Activated T-cell treated with anti-CD3 and anti-CD28 coated beads, Interleukin-2, amount 50 U/mL, for 24 hours (primary cell): ENCODE measurements around the gene PDHB.
A peak's percentile ranks its signal among the peaks of the same experiment; 100 is the strongest.

ENCODE experiments used
- DNase-seq: peaks from one replicate; pipeline ENCODE4 v3.0.0-alpha.2; 2020
- H3K27ac Mint-ChIP-seq: 2 replicates; pipeline ENCODE4 v1.8.0; 2020; ENCODE audit warnings: mild to moderate bottlenecking, mixed read lengths
- H3K27me3 Mint-ChIP-seq: 2 replicates; pipeline ENCODE4 v1.8.0; 2020; ENCODE audit warnings: mixed read lengths
- H3K36me3 Mint-ChIP-seq: 2 replicates; pipeline ENCODE4 v1.8.0; 2020; ENCODE audit warnings: low read depth, mixed read lengths
- H3K4me1 Mint-ChIP-seq: 2 replicates; pipeline ENCODE4 v1.8.0; 2020; ENCODE audit warnings: low read depth, mixed read lengths
- H3K4me3 Mint-ChIP-seq: 2 replicates; pipeline ENCODE4 v1.8.0; 2020; ENCODE audit warnings: mild to moderate bottlenecking, moderate library complexity, mixed read lengths
- H3K9me3 Mint-ChIP-seq: 2 replicates; pipeline ENCODE4 v1.8.0; 2020; ENCODE audit warnings: mixed read lengths

Gene PDHB

DNA sequence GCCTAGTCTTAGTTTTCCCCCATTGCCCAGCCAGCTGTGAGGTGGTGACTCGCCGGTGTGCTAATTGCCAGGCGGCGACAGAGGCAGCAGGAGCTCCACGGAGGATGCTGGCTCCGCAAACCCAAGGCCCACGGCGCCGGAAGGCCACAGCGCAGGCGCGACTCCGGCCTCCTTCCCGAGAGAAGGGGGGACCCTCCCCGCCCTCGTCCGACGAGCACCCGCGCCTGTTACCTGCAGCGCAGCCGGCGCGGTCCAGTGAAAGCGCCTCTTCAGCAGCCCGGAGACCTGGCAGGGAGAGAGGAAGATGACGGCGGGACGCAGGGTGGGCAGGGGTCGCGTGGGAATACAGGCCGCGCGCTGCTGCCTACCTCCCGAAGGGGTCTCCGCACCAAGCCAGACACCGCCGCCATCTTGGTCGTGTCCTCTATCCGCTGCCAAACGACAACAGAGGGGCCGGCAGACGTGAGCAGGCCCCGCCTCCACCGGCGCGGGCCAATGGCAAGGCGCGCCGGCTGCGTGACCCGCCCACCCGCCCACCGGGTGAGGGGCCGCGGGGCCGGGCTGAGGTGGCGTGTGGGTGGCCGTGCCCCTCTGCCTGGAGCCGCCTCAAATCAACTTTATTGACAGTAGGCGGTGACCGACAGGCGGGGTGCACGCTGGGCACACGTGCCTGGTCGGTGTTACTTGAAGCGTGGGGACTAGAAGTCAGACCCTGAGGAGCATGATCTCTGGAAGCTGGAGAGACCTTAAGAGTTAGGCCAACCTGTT is at the start of gene PDHB:
PDHB (minus strand) TSS at position 433 of the 768 bp plus-strand sequence; CDS start at position 410, 23 bp downstream.
- Mint-ChIP-seq H3K4me1 (peaks cover 27% of the 10 kb centered on the region), H3K27ac (peak within 1 kb of the TSS; percentile 96), H3K36me3 (peaks cover 42% of the 10 kb centered on the region), H3K27me3 (no peaks in the 10 kb centered on the region), H3K4me3 (peak within 1 kb of the TSS; percentile 92), H3K9me3 (no peaks in the 10 kb centered on the region)
- peak; percentile 95 for DNase-seq

DNA sequence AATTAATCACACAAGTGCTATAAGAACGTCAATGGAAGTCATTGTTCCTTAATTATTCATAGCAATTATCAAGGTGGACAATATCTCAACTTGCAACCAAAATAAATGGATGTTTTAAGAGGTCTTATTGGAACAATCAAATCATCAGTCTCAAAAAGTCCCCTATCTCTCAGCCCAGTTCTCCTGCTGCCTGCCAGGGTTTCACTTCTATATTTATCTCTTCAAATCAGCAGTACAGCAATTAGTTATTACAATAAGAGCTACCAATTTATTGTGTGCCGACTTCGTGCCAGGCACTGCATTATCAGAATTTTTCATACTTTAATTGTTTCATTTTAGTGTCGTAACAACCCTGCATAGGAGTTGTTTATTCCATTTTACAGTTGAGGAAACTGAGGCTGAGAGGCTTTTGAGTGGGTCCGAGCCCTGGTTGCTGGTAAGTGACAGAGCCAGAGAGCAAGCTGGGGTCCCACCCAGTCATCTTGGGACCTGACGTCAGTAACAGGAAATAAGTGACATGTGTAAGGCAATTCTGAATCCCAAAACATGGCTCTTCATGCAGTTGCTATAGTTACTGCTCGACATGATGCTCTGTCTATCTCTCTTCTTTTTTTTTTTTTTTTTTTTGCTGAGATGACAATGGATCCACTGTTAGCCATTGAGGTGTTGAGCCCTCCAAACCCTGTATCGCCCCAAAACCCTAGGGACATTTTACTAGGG is 49.4 kb upstream of the PDHB start:
- Mint-ChIP-seq H3K4me1 (peaks cover 9% of the 10 kb centered on the region), H3K27me3 (peaks cover 2% of the 10 kb centered on the region), H3K9me3 (no peaks in the 10 kb centered on the region), H3K36me3 (no peaks in the 10 kb centered on the region), H3K4me3 (no peak overlapping the region), H3K27ac (no peak overlapping the region)
- DNase-seq, result no peak

DNA sequence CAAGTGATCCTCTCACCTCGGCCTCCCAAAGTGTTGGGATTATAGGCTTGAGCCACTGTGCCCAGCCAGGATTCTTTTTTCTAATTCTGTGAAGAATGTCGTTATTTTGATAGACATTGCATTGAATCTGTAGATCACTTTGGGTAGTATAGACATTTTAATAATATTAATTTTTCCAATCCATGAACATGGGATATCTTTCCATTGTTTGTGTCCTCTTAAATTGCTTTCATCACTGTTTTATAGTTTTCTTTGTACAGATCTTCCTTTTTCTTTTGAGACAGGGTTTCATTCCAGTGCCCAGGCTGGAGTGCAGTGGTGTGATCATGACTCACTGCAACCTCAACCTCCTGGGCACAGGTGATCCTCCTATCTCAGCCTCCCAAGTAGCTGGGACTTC is 46.7 kb upstream of the PDHB start:
- Mint-ChIP-seq H3K9me3 (no peaks in the 10 kb centered on the region), H3K27ac (no peak overlapping the region), H3K27me3 (no peaks in the 10 kb centered on the region), H3K4me3 (no peak overlapping the region), H3K4me1 (no peaks in the 10 kb centered on the region), H3K36me3 (no peaks in the 10 kb centered on the region)
- no peak for DNase-seq

DNA sequence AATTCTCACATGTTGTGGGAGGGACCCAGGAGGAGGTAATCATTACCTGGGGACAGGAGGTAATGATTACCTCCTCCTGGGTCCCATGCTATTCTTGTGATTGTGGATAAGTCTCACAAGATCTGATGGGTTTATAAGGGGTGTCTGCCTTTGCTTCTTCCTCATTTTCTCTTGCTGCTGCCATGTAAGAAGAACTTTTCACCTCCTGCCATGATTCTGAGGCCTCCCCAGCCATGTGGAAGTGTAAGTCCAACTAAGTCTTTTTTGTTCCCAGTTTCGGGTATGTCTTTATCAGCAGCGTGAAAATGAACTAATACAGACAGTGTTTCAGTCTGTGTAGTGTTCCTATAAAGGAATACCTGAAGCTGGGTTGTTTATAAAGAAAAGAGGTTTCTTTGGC is 45.1 kb upstream of the PDHB start:
- Mint-ChIP-seq H3K9me3 (no peaks in the 10 kb centered on the region), H3K4me1 (peaks cover 13% of the 10 kb centered on the region), H3K27me3 (no peaks in the 10 kb centered on the region), H3K4me3 (no peak overlapping the region), H3K36me3 (no peaks in the 10 kb centered on the region), H3K27ac (no peak overlapping the region)
- DNase-seq, result no peak

DNA sequence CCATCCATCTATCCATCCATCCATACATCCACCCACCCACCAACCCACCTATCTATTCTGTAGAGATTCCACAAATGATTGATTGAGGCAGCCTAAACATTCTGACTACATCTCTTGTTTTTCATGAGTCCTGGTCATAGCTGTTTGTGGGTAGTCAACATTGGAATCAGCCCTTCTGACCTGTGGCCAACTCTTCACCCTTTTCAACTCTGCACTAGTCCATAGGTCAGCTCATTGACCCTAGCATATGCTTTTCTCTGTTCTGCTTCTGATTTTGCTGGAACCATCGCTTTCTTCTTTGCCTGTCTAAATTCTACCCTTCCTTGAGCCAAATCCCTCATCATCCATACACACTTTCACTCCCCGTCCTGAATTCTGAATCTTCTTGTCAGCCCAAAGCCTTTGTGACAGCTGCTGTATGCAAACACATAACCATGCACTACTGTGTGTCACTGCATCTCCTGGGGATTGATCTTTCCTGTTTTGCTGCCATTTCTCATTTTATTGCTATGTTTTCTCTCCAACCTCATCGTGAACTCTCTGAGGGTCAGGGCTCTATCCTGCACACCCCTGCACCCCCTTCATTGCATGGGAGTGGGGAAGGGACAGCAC is 41.4 kb upstream of the PDHB start:
- Mint-ChIP-seq H3K9me3 (no peaks in the 10 kb centered on the region), H3K27me3 (peaks cover 3% of the 10 kb centered on the region), H3K4me1 (peaks cover 39% of the 10 kb centered on the region), H3K27ac (no peak overlapping the region), H3K4me3 (no peak overlapping the region), H3K36me3 (no peaks in the 10 kb centered on the region)
- no peak for DNase-seq

DNA sequence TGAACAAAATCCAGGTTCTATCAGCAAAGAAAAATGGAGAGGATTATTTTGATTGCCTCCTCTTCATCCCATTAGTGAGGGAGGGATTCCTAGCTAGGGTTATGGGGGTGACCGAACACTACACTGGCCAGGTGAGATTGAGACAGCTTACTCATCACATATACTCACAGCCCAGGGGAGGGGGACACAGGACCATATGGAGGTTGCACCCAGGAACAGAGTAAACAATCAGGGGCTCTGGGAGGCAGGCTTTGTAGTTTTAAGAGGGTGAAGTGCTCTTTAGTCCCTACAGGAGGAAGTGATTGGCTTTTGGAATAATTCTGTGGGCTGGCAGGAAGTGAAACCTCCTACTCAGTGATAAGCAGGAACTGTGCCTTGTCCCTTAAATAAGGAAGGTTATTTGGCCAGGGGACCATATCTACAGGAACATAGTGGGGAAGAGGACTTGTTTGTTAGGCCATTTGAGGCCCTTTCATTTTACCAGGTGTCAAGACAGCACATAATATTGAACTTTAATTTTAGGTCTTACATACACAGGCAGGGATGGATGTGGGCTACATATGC is 40.8 kb upstream of the PDHB start:
- H3K4me1 Mint-ChIP-seq, result peaks cover 41% of the 10 kb centered on the region
- peaks cover 3% of the 10 kb centered on the region for H3K27me3 Mint-ChIP-seq
- no peak overlapping the region for H3K27ac Mint-ChIP-seq
- no peak for DNase-seq
- no peak overlapping the region for H3K4me3 Mint-ChIP-seq
- no peaks in the 10 kb centered on the region for H3K36me3 Mint-ChIP-seq
- H3K9me3 Mint-ChIP-seq, result no peaks in the 10 kb centered on the region

DNA sequence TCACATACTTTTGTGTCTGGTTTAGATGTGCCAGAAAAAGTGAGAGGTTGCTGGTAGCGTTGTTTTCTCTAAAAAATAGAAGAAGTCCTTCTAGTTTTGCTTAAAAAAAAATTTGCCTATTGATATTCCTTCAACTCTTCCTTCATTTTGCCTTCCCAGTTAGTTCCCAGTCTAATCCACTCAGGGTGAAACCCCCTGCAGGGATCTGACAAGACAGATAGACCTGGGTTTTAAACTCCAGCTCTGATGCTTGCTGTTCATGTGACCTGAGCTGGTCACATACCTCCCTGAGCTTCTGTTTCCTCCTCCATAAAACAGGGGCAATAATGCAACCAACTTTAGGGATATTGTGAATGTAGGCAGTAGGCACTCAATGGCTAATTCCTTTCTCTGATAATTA is 39.6 kb upstream of the PDHB start:
- Mint-ChIP-seq H3K4me1 (peaks cover 41% of the 10 kb centered on the region), H3K4me3 (no peak overlapping the region), H3K27me3 (peaks cover 3% of the 10 kb centered on the region), H3K27ac (no peak overlapping the region), H3K9me3 (no peaks in the 10 kb centered on the region), H3K36me3 (no peaks in the 10 kb centered on the region)
- no peak for DNase-seq

DNA sequence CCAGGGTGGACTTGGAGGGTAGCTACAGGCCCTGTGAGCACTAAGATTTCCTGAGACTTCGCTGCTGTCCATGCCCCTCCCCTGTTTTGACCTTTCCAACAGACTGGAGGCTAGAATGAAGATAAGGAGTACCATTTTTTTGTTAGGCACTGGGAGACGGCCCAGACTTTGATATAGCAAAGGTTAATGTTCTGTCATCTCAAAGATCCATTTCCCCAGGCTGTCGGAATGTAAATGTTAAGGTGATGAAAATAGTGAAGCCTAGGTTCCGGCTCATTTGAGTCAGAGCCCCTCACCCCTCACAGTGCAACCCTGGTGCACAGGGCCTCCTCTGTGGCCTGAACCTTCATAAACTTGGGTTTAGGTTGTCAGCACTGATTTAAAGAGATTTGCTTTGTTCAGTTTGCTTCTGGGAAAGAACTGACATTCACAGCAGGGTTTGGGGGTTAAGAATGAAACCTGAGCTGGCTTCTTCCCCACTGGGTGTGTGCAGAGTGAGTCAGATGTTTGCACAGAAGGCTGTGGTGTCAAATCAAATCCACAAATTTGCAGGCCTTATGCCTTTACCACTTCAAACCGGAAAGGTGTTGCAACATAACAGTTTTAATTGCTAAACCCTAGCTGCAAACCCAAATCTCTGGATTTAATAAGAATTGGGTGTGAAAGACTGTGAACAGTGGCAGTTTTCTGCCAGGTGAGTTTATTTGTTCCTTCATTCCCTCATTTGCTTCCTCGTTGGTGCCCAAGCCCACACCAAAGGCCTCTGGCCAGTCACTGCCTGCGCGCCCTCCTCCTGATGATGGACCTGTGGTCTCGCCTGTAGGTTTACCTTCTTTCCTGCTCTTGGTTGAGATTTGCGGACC is 37.6 kb upstream of the PDHB start:
- peaks cover 41% of the 10 kb centered on the region for H3K4me1 Mint-ChIP-seq
- no peak overlapping the region for H3K4me3 Mint-ChIP-seq
- H3K27ac Mint-ChIP-seq, result peak overlapping the region; percentile 88
- DNase-seq, result peak; percentile 54
- H3K27me3 Mint-ChIP-seq, result peaks cover 3% of the 10 kb centered on the region
- no peaks in the 10 kb centered on the region for H3K9me3 Mint-ChIP-seq
- no peaks in the 10 kb centered on the region for H3K36me3 Mint-ChIP-seq

DNA sequence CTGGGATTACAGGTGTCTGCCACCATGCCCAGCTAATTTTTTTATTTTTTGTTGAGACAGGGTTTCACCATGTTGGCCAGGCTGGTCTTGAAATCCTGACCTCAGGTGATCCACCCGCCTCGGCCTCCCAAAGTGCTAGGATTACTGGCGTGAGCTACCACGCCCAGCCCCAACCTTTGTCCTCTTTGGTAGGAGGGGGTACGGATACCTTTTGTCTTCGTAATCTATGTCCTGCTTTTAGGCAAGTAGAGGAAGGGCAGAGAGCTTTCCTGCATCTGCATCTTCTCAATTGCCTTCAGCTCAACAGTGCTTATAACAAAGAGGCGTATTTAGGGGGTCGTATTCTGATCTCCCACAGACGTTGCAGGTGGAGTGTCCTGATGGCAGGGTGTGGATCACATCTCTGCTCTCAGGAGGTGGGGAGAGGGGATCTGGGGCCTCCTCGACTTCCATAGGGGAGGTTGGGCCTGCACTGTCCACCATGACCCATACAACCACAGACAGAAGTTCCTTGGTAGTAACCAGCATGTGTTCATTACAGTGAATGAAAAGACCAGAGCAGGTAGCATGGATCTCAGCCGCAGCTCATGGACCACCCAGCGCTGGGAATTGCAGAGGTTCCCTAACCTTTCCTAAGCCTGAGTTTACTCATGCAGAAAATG is 36.9 kb upstream of the PDHB start:
- H3K27me3 Mint-ChIP-seq, result peaks cover 3% of the 10 kb centered on the region
- DNase-seq, result no peak
- H3K9me3 Mint-ChIP-seq, result no peaks in the 10 kb centered on the region
- H3K27ac Mint-ChIP-seq, result peak overlapping the region; percentile 88
- no peaks in the 10 kb centered on the region for H3K36me3 Mint-ChIP-seq
- H3K4me3 Mint-ChIP-seq, result no peak overlapping the region
- peaks cover 43% of the 10 kb centered on the region for H3K4me1 Mint-ChIP-seq

DNA sequence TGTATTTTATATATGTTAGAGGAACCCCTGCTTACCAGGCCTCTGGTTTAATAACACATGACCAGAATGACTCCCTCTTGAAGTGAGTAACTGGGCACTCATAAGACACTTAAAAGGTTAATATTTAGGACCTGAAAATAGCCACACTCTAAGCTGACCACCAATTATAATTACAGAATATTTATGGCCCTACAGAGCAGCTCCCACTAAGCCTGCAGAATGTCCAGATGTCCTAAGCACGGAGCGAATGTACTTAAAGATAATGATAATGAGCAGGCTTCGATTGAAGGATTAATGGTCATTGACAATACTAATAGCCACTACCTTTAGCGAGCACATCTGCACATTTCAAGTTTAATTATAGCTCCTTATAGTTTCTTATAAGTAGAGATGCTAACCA is 35.5 kb upstream of the PDHB start:
- Mint-ChIP-seq H3K36me3 (no peaks in the 10 kb centered on the region), H3K4me3 (no peak overlapping the region), H3K4me1 (peaks cover 42% of the 10 kb centered on the region), H3K27ac (no peak overlapping the region), H3K27me3 (peaks cover 3% of the 10 kb centered on the region), H3K9me3 (no peaks in the 10 kb centered on the region)
- DNase-seq, result no peak

DNA sequence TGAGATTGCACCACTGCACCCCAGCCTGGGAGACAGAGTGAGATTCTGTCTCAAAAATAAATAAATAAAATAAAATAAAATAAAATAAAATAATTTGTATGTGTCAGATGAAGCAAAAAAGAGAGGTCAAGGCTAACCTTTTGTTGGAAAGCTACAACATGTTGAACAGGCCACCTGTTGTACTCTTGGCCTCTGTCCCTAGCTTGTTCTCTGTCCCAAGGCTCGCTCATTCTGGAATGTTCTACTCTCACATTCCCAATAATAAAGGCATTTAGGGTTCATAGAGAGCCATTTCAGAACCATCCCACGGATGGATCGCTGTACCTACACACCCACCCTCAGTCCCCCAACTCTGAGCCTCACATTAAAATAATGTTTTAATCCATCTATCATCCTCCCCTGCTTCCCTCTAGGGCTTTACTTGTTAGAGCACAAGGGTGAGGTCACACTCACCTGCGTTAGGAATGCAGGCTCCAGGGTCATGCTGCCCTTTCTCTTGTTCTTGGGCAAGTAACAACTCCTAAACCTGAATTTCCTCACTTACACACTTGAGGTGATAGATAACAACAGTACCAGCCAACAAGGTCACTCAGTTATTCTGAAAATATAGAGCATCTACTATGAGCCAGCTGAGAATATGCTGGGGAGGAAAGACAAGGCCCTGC is 33.4 kb upstream of the PDHB start:
- Mint-ChIP-seq H3K4me3 (no peak overlapping the region), H3K9me3 (no peaks in the 10 kb centered on the region), H3K27ac (no peak overlapping the region), H3K36me3 (no peaks in the 10 kb centered on the region), H3K4me1 (peaks cover 42% of the 10 kb centered on the region), H3K27me3 (no peaks in the 10 kb centered on the region)
- no peak for DNase-seq

DNA sequence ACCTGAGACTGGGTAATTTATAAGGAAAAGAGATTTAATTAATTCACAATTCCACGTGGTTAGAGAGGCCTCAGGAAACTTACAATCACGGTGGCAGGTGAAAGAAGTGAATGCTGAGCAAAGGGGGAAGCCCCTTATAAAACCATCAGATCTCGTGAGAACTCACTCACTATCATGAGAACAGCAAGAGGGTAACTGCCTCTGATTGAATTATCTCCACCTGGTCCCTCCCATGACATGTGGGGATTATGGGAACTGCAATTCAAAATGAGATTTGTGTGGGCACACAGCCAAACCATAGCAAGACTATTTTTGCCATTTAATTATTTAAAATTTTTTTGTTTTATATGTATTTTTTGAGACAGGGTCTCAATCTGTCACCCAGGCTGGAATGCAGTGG is 31.2 kb upstream of the PDHB start:
- H3K27ac Mint-ChIP-seq, result no peak overlapping the region
- peaks cover 23% of the 10 kb centered on the region for H3K4me1 Mint-ChIP-seq
- no peak overlapping the region for H3K4me3 Mint-ChIP-seq
- DNase-seq, result no peak
- no peaks in the 10 kb centered on the region for H3K36me3 Mint-ChIP-seq
- no peaks in the 10 kb centered on the region for H3K27me3 Mint-ChIP-seq
- H3K9me3 Mint-ChIP-seq, result no peaks in the 10 kb centered on the region

DNA sequence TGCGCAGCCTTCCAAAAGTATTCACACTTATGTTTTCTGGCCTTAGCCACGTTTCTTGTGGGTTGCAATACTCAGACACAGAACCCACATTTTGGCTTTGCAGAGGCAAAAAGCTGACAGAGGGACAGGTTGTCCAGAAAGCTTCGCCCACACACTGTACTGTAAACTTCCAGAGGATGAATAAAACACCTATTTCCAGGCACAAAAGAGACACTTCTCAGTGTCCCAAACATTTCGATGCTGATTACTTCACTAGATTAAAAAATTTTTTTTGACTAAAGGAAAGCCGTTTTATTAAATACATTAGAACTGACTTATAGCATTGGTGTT is 30.3 kb upstream of the PDHB start:
- no peak for DNase-seq
- Mint-ChIP-seq H3K4me3 (no peak overlapping the region), H3K4me1 (peaks cover 22% of the 10 kb centered on the region), H3K36me3 (no peaks in the 10 kb centered on the region), H3K9me3 (no peaks in the 10 kb centered on the region), H3K27me3 (no peaks in the 10 kb centered on the region), H3K27ac (peak overlapping the region; percentile 78)
